ENCODE results near the gene RNASE12. TPM values are rescaled to one million over a fixed set of nuclear protein-coding genes. Genes with fewer than 3 reads are reported as not detected.

RNASE12 gene
- not detected in 2 replicates for total RNA-seq
- long read RNA-seq: 0 reads

- Mint-ChIP-seq H3K4me1 (no peaks in the 10 kb centered on the region), H3K36me3 (ENCODE audit: low read depth) (no peaks in the 10 kb centered on the region), H3K27ac (ENCODE audit: unreplicated experiment) (no peak within 1 kb of the TSS), H3K27me3 (ENCODE audit: low read depth) (peaks cover 24% of the 10 kb centered on the region), H3K9me3 (no peaks in the 10 kb centered on the region), H3K4me3 (no peak within 1 kb of the TSS)
- no peak for TF ChIP-seq CTCF (conservative IDR thresholded peaks at IDR 0.05)
- no peak for DNase-seq (ENCODE audit: low read depth, low spot score)
These were observed at the start of gene RNASE12 for GRCh38 chr14:20591235-20591634. RNASE12 (minus strand) TSS chr14:20591376; CDS start chr14:20590723, 653 bp downstream.

- H3K9me3 Mint-ChIP-seq: peaks cover 9% of the 10 kb centered on the region
These were observed 41.9 kb upstream of the RNASE12 start for GRCh38 chr14:20632831-20633691.

GRCh38 chr14:20632448-20632830, 41.3 kb upstream of the RNASE12 start:
- Mint-ChIP-seq H3K27ac (ENCODE audit: unreplicated experiment) (no peak overlapping the region), H3K4me1 (peaks cover 35% of the 10 kb centered on the region), H3K4me3 (peak overlapping the region; percentile 89), H3K9me3 (peaks cover 9% of the 10 kb centered on the region), H3K36me3 (ENCODE audit: low read depth) (peaks cover 9% of the 10 kb centered on the region), H3K27me3 (ENCODE audit: low read depth) (peaks cover 96% of the 10 kb centered on the region)
- TF ChIP-seq CTCF (conservative IDR thresholded peaks at IDR 0.05): no peak
- DNase-seq (ENCODE audit: low read depth, low spot score): peak; percentile 18

More at GRCh38 chr14:20632831-20633691, 41.9 kb upstream of the RNASE12 start:
- H3K4me1 Mint-ChIP-seq: peaks cover 30% of the 10 kb centered on the region
- H3K27me3 Mint-ChIP-seq (ENCODE audit: low read depth): peaks cover 96% of the 10 kb centered on the region
- H3K4me3 Mint-ChIP-seq: peak overlapping the region; percentile 89
- H3K27ac Mint-ChIP-seq (ENCODE audit: unreplicated experiment): peak overlapping the region; percentile 7
- peak; percentile 61 for DNase-seq (ENCODE audit: low read depth, low spot score)
- peaks cover 9% of the 10 kb centered on the region for H3K36me3 Mint-ChIP-seq (ENCODE audit: low read depth)
- no peak for TF ChIP-seq CTCF (conservative IDR thresholded peaks at IDR 0.05)

- TF ChIP-seq CTCF (conservative IDR thresholded peaks at IDR 0.05): no peak
- Mint-ChIP-seq H3K9me3 (peaks cover 9% of the 10 kb centered on the region), H3K36me3 (ENCODE audit: low read depth) (peaks cover 9% of the 10 kb centered on the region), H3K4me3 (peak overlapping the region; percentile 89), H3K27me3 (ENCODE audit: low read depth) (peaks cover 97% of the 10 kb centered on the region), H3K4me1 (peaks cover 38% of the 10 kb centered on the region), H3K27ac (ENCODE audit: unreplicated experiment) (no peak overlapping the region)
- no peak for DNase-seq (ENCODE audit: low read depth, low spot score)
These were observed 40.8 kb upstream of the RNASE12 start for GRCh38 chr14:20631880-20632389.

GRCh38 chr14:20631023-20631879, 40.1 kb upstream of the RNASE12 start:
- Mint-ChIP-seq H3K36me3 (ENCODE audit: low read depth) (peaks cover 9% of the 10 kb centered on the region), H3K4me3 (peak overlapping the region; percentile 89), H3K9me3 (peaks cover 9% of the 10 kb centered on the region), H3K4me1 (peaks cover 43% of the 10 kb centered on the region), H3K27me3 (ENCODE audit: low read depth) (peaks cover 97% of the 10 kb centered on the region), H3K27ac (ENCODE audit: unreplicated experiment) (no peak overlapping the region)
- no peak for TF ChIP-seq CTCF (conservative IDR thresholded peaks at IDR 0.05)
- peak; percentile 62 for DNase-seq (ENCODE audit: low read depth, low spot score)

All from neural crest cell (in vitro differentiated cells).